ENCODE data around the gene SLC25A48.

DNA sequence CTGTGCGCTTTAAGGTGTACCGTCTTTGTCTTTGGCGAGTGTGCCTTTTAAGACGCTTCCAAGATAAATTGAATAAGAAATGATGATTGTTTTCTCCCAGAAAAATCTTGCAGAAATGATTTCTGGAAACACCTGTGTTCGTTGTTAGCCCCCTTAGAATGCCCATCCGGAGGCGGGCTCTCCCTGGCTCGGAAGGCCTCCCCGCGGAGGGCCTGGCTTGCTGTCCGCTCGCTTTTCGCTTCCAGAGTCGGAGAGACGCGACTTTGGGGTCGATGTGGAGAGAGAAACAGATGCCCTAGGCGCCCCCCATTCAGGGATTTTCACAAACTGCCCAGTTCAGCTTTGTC is 96.5 kb downstream of the SLC25A48 start:
- TF ChIP-seq CTCF (IDR thresholded peaks at IDR 0.05; ENCODE audit: borderline replicate concordance, extremely low read depth, low read length, poor library complexity, severe bottlenecking) (no peak), EZH2 (IDR thresholded peaks at IDR 0.05; ENCODE audit: borderline replicate concordance, low read depth, low read length, severe bottlenecking) (no peak)
